ENCODE results near the gene SYNPR. TPM values are rescaled to one million over a fixed set of nuclear protein-coding genes. Genes with fewer than 3 reads are reported as not detected.

Gene SYNPR
- total RNA-seq, 1 experiment from 2014 or later: 0.17 TPM

GRCh38 chr3:63481627-63482026, 203.5 kb downstream of the SYNPR start:
- Histone ChIP-seq H2BK5ac (ENCODE audit: insufficient read length, low read length) (no peak overlapping the region), H2BK12ac (ENCODE audit: insufficient read length, low read depth, low read length) (no peak overlapping the region), H3K4me2 (ENCODE audit: insufficient read depth, insufficient read length, low read length) (no peak overlapping the region), H2BK120ac (ENCODE audit: low read depth, low read length, poor library complexity, severe bottlenecking) (no peak overlapping the region), H2AFZ (ENCODE audit: low read length) (no peak overlapping the region), H3K79me1 (ENCODE audit: insufficient read depth, low read depth, low read length, poor library complexity, severe bottlenecking) (no peaks in the 10 kb centered on the region), H4K8ac (replicated peaks; ENCODE audit: insufficient read length, low read depth, low read length) (no peak overlapping the region), H3K27me3 (ENCODE audit: insufficient read depth, low read length) (no peaks in the 10 kb centered on the region), H2BK15ac (ENCODE audit: low read depth, low read length) (no peak overlapping the region), H3K4ac (ENCODE audit: low read depth, low read length) (no peak overlapping the region), H4K91ac (ENCODE audit: insufficient read length, low read depth, low read length) (no peak overlapping the region), H4K20me1 (ENCODE audit: control insufficient read depth, insufficient read depth, insufficient read length) (no peaks in the 10 kb centered on the region), H3K23me2 (ENCODE audit: insufficient read length, low read depth, low read length, poor library complexity, severe bottlenecking) (no peaks in the 10 kb centered on the region), H3K56ac (ENCODE audit: insufficient read length, low read depth, low read length) (no peak overlapping the region), H2AK5ac (ENCODE audit: insufficient read length, low read length) (no peak overlapping the region), H3K79me2 (ENCODE audit: insufficient read depth, low read length) (no peaks in the 10 kb centered on the region), H3T11ph (ENCODE audit: low read length) (no peak overlapping the region), H3K9me3 (ENCODE audit: control insufficient read depth, low read depth, low read length) (no peaks in the 10 kb centered on the region), H3K4me1 (ENCODE audit: insufficient read depth, low read length) (no peaks in the 10 kb centered on the region), H2BK20ac (ENCODE audit: low read depth, low read length, poor library complexity, severe bottlenecking) (no peak overlapping the region), H3K18ac (ENCODE audit: insufficient read length, low read depth, low read length) (no peak overlapping the region), H3K27ac (ENCODE audit: insufficient read length, low read depth, low read length) (no peak overlapping the region), H4K5ac (ENCODE audit: insufficient read length, low read depth, low read length) (no peak overlapping the region), H3K23ac (ENCODE audit: insufficient read length, low read depth, low read length) (no peak overlapping the region), H3K9ac (ENCODE audit: extremely low read depth, insufficient read length, low read length) (no peak overlapping the region), H3K14ac (ENCODE audit: insufficient read depth, low read length) (no peak overlapping the region)
- no peak for TF ChIP-seq CTCF (conservative IDR thresholded peaks at IDR 0.05)
- Mint-ChIP-seq H3K4me1 (no peaks in the 10 kb centered on the region), H3K4me3 (no peak overlapping the region), H3K9me3 (no peaks in the 10 kb centered on the region; a peak in 1 of 5 replicates), H3K27me3 (ENCODE audit: low read depth) (no peaks in the 10 kb centered on the region), H3K27ac (peak overlapping the region in 1 of 3 experiments; percentile 38; a peak in 1 of 7 replicates), H3K36me3 (ENCODE audit: insufficient read depth in 1 of 3, low read depth in 3 of 3) (peaks cover 0 to 3% (median 0%) of the 10 kb centered on the region in 3 experiments; a peak in 2 of 7 replicates)
- DNase-seq: no peak
- no CpG with 5 or more reads among the region's 6 CpGs for WGBS (ENCODE audit: extremely low coverage, insufficient read length, low lambda C conversion rate)

Measured in H9 (cell line).